Sigmoid colon (tissue), 7 donors: ENCODE data around the gene NOL4L. TPM values are rescaled to one million over a fixed set of nuclear protein-coding genes. Genes with fewer than 3 reads are reported as not detected.

ENCODE experiments used
- DNase-seq: peaks from one replicate; pipeline ENCODE4 v3.0.0-alpha.2; 2019
- H3K27ac ChIP-seq, 4 donors: fragments of 200-600 bp; sonication (generic); one replicate each; pipeline ENCODE4 v1.5.1; 2016 to 2019; ENCODE audit warnings: mild to moderate bottlenecking in 1 of 4
- H3K27me3 ChIP-seq, 3 donors: fragments of 200-600 bp; sonication (generic); one replicate each; pipeline ENCODE4 v1.5.1; 2019; ENCODE audit warnings: mild to moderate bottlenecking in 1 of 3
- H3K36me3 ChIP-seq, 4 donors: fragments of 200-600 bp; sonication (generic); one replicate each; pipeline ENCODE4 v1.5.1; 2016 to 2019
- H3K4me1 ChIP-seq, 4 donors: fragments of 200-600 bp; sonication (generic); one replicate each; pipeline ENCODE4 v1.5.1; 2017 to 2019
- H3K4me3 ChIP-seq, 4 donors: fragments of 200-600 bp; sonication (generic); one replicate each; pipeline ENCODE4 v1.5.1; 2017 to 2019; ENCODE audit warnings: mild to moderate bottlenecking in 2 of 4, moderate library complexity in 1 of 4
- H3K9me3 ChIP-seq, 4 donors: fragments of 200-600 bp in 3 of 4; sonication (generic) in 3 of 4; one replicate each; pipeline versions ENCODE4 v1.5.1 to v1.6.1; 2013 to 2019
- CTCF ChIP-seq, 4 experiments: fragments of 450-650 bp in 3 of 4; fragments of 200-600 bp in 1 of 4; IDR thresholded peaks; one replicate each; pipeline ENCODE4 v1.5.1; 2016 to 2019; ENCODE audit warnings: antibody characterized with exemption in 4 of 4, mild to moderate bottlenecking in 3 of 4, moderate library complexity in 2 of 4
- EP300 ChIP-seq, 4 donors: sonication (generic); formaldehyde crosslinking; IDR thresholded peaks; one replicate each; pipeline ENCODE4 v1.6.1; 2017; ENCODE audit warnings: antibody characterized with exemption in 4 of 4
- POLR2A ChIP-seq, 2 donors: fragments of 450-650 bp; IDR thresholded peaks; one replicate each; pipeline ENCODE4 v1.6.1; 2016; ENCODE audit warnings: antibody characterized with exemption in 2 of 2, mild to moderate bottlenecking in 2 of 2, moderate library complexity in 2 of 2
- POLR2AphosphoS5 ChIP-seq, 4 donors: sonication (generic); formaldehyde crosslinking; IDR thresholded peaks; one replicate each; pipeline ENCODE4 v1.6.1; 2017; ENCODE audit warnings: antibody characterized with exemption in 4 of 4
- WGBS, 2 donors: extraction: QIAGEN DNeasy Blood & Tissue Kit; methylation state at CpG; one replicate each; pipeline ENCODE4 v1.1.7; 2013; 5-methylcytosine and 5-hydroxymethylcytosine counted together
- intact Hi-C: fragments of 100-400 bp; cut with DNase I; formaldehyde crosslinking; loops from one replicate; pipeline ENCODE4 v1.15.1; 2023
- polyA plus RNA-seq, 3 donors: library from polyadenylated mRNA; stranded (reverse); fragments of 200-250 nt; gene quantifications; one replicate each; pipeline ENCODE4 v1.2.3, GENCODE V29; 2013
- total RNA-seq, 4 donors: library from RNA; depleted of rRNA; stranded (reverse); fragments of >200 nt; gene quantifications; one replicate each; pipeline ENCODE4 v1.1.0, GENCODE V29; 2016
- donor health status: healthy with polysubstance abuse.
- donor health status: Bipolar disorder and iron deficiency.
- donor health status: healthy.

NOL4L gene
- total and polyA plus RNA-seq, 7 donors: 9.2 to 34.7 (median 16.8) TPM

- H3K27me3 ChIP-seq: no peaks in the 10 kb centered on the region
- H3K9me3 ChIP-seq: no peaks in the 10 kb centered on the region
- H3K4me1 ChIP-seq: peaks cover 0 to 11% (median 2%) of the 10 kb centered on the region in 4 donors
- intact Hi-C loops: no loop called here
- H3K27ac ChIP-seq: no peak overlapping the region
- no peak overlapping the region for H3K4me3 ChIP-seq
- TF ChIP-seq POLR2AphosphoS5 (IDR thresholded peaks at IDR 0.05): no peak
- TF ChIP-seq CTCF (IDR thresholded peaks at IDR 0.05): no peak
- no peak for TF ChIP-seq EP300 (IDR thresholded peaks at IDR 0.05)
- DNase-seq: no peak
- peaks cover 19 to 92% (median 33%) of the 10 kb centered on the region in 4 donors for H3K36me3 ChIP-seq
- WGBS, 2 donors: 82 to 95% methylated on average over 6 of the region's 6 CpGs
These were observed 144.9 kb downstream of the NOL4L start for GRCh38 chr20:32440069-32440757.

- intact Hi-C loops: no loop called here
- peaks cover 19 to 92% (median 43%) of the 10 kb centered on the region in 4 donors for H3K36me3 ChIP-seq
- no peaks in the 10 kb centered on the region for H3K9me3 ChIP-seq
- H3K4me3 ChIP-seq: no peak overlapping the region
- peak; percentile 44 for DNase-seq
- TF ChIP-seq POLR2AphosphoS5 (IDR thresholded peaks at IDR 0.05): peak in 1 of 4 donors; percentile 10
- TF ChIP-seq CTCF (IDR thresholded peaks at IDR 0.05): no peak
- peaks cover 0 to 11% (median 2%) of the 10 kb centered on the region in 4 donors for H3K4me1 ChIP-seq
- H3K27ac ChIP-seq: no peak overlapping the region
- H3K27me3 ChIP-seq: no peaks in the 10 kb centered on the region
- 78 to 90% methylated on average over 11 of the region's 11 CpGs for WGBS, 2 donors
These were observed 145.9 kb downstream of the NOL4L start for GRCh38 chr20:32439132-32439829.

- DNase-seq: no peak
- no peaks in the 10 kb centered on the region for H3K27me3 ChIP-seq
- 92 to 93% methylated on average over 8 of the region's 8 CpGs for WGBS, 2 donors
- peaks cover 0 to 11% (median 2%) of the 10 kb centered on the region in 4 donors for H3K4me1 ChIP-seq
- peaks cover 23 to 92% (median 49%) of the 10 kb centered on the region in 4 donors for H3K36me3 ChIP-seq
- intact Hi-C loops: no loop called here
- TF ChIP-seq POLR2A (IDR thresholded peaks at IDR 0.05) (no peak), CTCF (IDR thresholded peaks at IDR 0.05) (no peak), EP300 (IDR thresholded peaks at IDR 0.05) (no peak), POLR2AphosphoS5 (IDR thresholded peaks at IDR 0.05) (no peak)
- H3K4me3 ChIP-seq: no peak overlapping the region
- H3K9me3 ChIP-seq: no peaks in the 10 kb centered on the region
- no peak overlapping the region for H3K27ac ChIP-seq
These were observed 146.7 kb downstream of the NOL4L start for GRCh38 chr20:32438331-32438858.

- Histone ChIP-seq H3K27me3 (no peaks in the 10 kb centered on the region), H3K36me3 (peaks cover 29 to 94% (median 55%) of the 10 kb centered on the region in 4 donors), H3K27ac (no peak overlapping the region), H3K9me3 (no peaks in the 10 kb centered on the region), H3K4me3 (no peak overlapping the region), H3K4me1 (peaks cover 0 to 11% (median 2%) of the 10 kb centered on the region in 4 donors)
- TF ChIP-seq EP300 (IDR thresholded peaks at IDR 0.05): no peak
- TF ChIP-seq POLR2A (IDR thresholded peaks at IDR 0.05): no peak
- TF ChIP-seq POLR2AphosphoS5 (IDR thresholded peaks at IDR 0.05): no peak
- TF ChIP-seq CTCF (IDR thresholded peaks at IDR 0.05): no peak
- no peak for DNase-seq
- intact Hi-C loops: no loop called here
- 79 to 90% methylated on average over 5 of the region's 5 CpGs for WGBS, 2 donors
These were observed 147.6 kb downstream of the NOL4L start for GRCh38 chr20:32437391-32438074.
